ENCODE data around the gene GNPNAT1. TPM values are rescaled to one million over a fixed set of nuclear protein-coding genes. Genes with fewer than 3 reads are reported as not detected.

Gene GNPNAT1
- total RNA-seq, 1 experiment from 2014 or later, result 33.9 TPM

GRCh38 chr14:52801014-52801712 lies 9.8 kb upstream of the GNPNAT1 start:
- Histone ChIP-seq H3K27me3 (replicated peaks; ENCODE audit: insufficient read depth, low read depth, low read length, poor library complexity) (no peaks in the 10 kb centered on the region), H3K4me3 (ENCODE audit: low read depth, low read length, poor library complexity, severe bottlenecking) (no peak overlapping the region), H3K27ac (ENCODE audit: low read depth, low read length, poor library complexity, severe bottlenecking) (no peak overlapping the region), H3K36me3 (ENCODE audit: insufficient read depth, low read length, poor library complexity, severe bottlenecking) (no peaks in the 10 kb centered on the region), H3K9me3 (ENCODE audit: low read depth, low read length, poor library complexity, severe bottlenecking) (no peaks in the 10 kb centered on the region), H3K4me1 (ENCODE audit: insufficient read depth, low read length, poor library complexity, severe bottlenecking) (no peaks in the 10 kb centered on the region)
- intact Hi-C loops (cut with micrococcal nuclease; ENCODE audit: unreplicated experiment), result no loop called here
- no peak for DNase-seq (ENCODE audit: low spot score)
- no TSS peak for BruUV-seq (replicated peaks)
- TF ChIP-seq CTCF (conservative IDR thresholded peaks at IDR 0.05; ENCODE audit: low read depth, low read length), result no peak
- TF ChIP-seq EZH2 (IDR thresholded peaks at IDR 0.05; ENCODE audit: borderline replicate concordance, low read depth, low read length, poor library complexity, severe bottlenecking), result no peak
- ChIA-PET POLR2A (ENCODE audit: low non-redundant PET) (no interaction called here), CTCF (no interaction called here)

GRCh38 chr14:52798826-52799225 lies 7.4 kb upstream of the GNPNAT1 start:
- ChIA-PET CTCF (no interaction called here), POLR2A (ENCODE audit: low non-redundant PET) (no interaction called here)
- no peaks in the 10 kb centered on the region for H3K36me3 ChIP-seq (ENCODE audit: insufficient read depth, low read length, poor library complexity, severe bottlenecking)
- BruUV-seq (replicated peaks), result no TSS peak
- H3K4me3 ChIP-seq (ENCODE audit: low read depth, low read length, poor library complexity, severe bottlenecking), result no peak overlapping the region
- no peaks in the 10 kb centered on the region for H3K27me3 ChIP-seq (replicated peaks; ENCODE audit: insufficient read depth, low read depth, low read length, poor library complexity)
- intact Hi-C loops (cut with micrococcal nuclease; ENCODE audit: unreplicated experiment), result no loop called here
- TF ChIP-seq EZH2 (IDR thresholded peaks at IDR 0.05; ENCODE audit: borderline replicate concordance, low read depth, low read length, poor library complexity, severe bottlenecking) (no peak), CTCF (conservative IDR thresholded peaks at IDR 0.05; ENCODE audit: low read depth, low read length) (no peak)
- no peak overlapping the region for H3K27ac ChIP-seq (ENCODE audit: low read depth, low read length, poor library complexity, severe bottlenecking)
- H3K4me1 ChIP-seq (ENCODE audit: insufficient read depth, low read length, poor library complexity, severe bottlenecking), result no peaks in the 10 kb centered on the region
- DNase-seq (ENCODE audit: low spot score), result no peak
- no peaks in the 10 kb centered on the region for H3K9me3 ChIP-seq (ENCODE audit: low read depth, low read length, poor library complexity, severe bottlenecking)

DNA sequence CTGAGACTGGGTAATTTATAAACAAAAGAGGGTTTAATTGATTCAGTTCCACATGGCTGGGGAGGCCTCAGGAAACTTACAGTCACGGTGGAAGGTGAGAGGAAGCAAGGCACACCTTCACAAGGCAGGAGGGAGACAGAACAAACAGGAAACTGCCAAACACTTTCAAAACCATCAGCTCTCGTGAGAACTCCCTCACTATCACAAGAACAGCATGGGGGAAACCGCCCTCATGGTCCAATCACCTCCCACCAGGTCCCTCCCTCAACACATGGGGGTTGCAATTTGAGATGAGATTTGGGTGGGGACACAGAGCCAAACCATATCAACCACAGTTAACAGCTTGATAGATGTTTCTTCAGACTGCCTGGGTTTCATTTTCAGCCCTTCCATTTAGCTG lies 6.2 kb upstream of the GNPNAT1 start:
- H3K4me1 ChIP-seq (ENCODE audit: insufficient read depth, low read length, poor library complexity, severe bottlenecking), result no peaks in the 10 kb centered on the region
- no peaks in the 10 kb centered on the region for H3K27me3 ChIP-seq (replicated peaks; ENCODE audit: insufficient read depth, low read depth, low read length, poor library complexity)
- DNase-seq (ENCODE audit: low spot score), result no peak
- TF ChIP-seq EZH2 (IDR thresholded peaks at IDR 0.05; ENCODE audit: borderline replicate concordance, low read depth, low read length, poor library complexity, severe bottlenecking) (no peak), CTCF (conservative IDR thresholded peaks at IDR 0.05; ENCODE audit: low read depth, low read length) (no peak)
- no TSS peak for BruUV-seq (replicated peaks)
- intact Hi-C loops (cut with micrococcal nuclease; ENCODE audit: unreplicated experiment), result no loop called here
- no peak overlapping the region for H3K27ac ChIP-seq (ENCODE audit: low read depth, low read length, poor library complexity, severe bottlenecking)
- no peak overlapping the region for H3K4me3 ChIP-seq (ENCODE audit: low read depth, low read length, poor library complexity, severe bottlenecking)
- H3K9me3 ChIP-seq (ENCODE audit: low read depth, low read length, poor library complexity, severe bottlenecking), result no peaks in the 10 kb centered on the region
- H3K36me3 ChIP-seq (ENCODE audit: insufficient read depth, low read length, poor library complexity, severe bottlenecking), result no peaks in the 10 kb centered on the region
- POLR2A ChIA-PET (ENCODE audit: low non-redundant PET), result no interaction called here
- CTCF ChIA-PET, result no interaction called here

All from A673 (cell line).